GM23248 (cell line): ENCODE measurements around the gene AGRP.

Experiments used
- EZH2 ChIP-seq: fragments of 200-600 bp; sonication (generic); IDR thresholded peaks from 2 replicates; pipeline ENCODE4 v1.6.1; 2018; ENCODE audit warnings: antibody characterized with exemption, mild to moderate bottlenecking; ENCODE audit not compliant: insufficient read depth, poor library complexity, severe bottlenecking
- EZH2phosphoT487 ChIP-seq: fragments of 200-600 bp; sonication (generic); IDR thresholded peaks from 2 replicates; pipeline ENCODE4 v1.6.1; 2018; ENCODE audit warnings: antibody characterized with exemption, moderate library complexity, mild to moderate bottlenecking, low read depth; ENCODE audit not compliant: insufficient read depth

DNA sequence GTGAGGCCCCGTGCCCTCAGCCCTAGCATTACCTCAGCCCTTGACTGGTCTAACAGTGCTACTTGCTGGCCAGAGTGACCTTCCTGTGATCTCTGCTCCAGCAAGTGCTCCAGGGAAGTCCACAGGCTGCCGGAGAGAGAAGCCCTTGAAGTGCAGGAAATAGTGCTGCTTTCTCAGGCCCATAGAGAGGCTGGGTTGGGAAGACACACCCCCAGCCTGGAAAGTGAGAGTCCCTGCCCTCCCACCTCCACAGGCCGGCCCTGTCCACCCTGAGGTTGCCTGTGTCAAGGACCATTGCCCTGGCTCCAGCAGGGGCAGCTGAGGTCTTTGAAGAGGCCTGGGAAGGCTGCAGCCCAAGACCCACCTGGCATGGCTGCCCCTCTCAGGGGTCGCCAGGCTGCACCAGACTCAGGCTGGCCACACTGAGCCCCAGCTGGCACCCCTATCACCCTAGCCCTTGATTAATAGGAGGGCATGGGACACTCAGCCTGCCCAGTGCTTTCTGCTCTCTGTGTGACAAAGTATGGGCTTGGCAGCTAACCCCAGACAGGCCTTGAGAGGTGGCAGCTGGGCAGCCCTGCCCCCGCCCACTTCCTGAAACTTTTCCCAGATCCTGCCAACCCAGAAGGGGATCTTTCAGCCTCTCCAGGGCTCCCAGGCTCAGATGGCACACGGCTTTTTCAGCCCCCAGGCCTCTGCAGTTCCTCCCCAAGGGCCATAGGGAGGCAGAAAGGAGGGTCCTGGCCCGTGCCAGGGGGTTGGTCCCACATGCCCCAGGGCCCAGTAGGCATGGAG lies 24.1 kb downstream of the AGRP start:
- no peak for TF ChIP-seq EZH2phosphoT487
- TF ChIP-seq EZH2, result no peak
